ENCODE results near the gene NUP58. TPM values are rescaled to one million over a fixed set of nuclear protein-coding genes. Genes with fewer than 3 reads are reported as not detected.

The NUP58 gene
- total RNA-seq, 4 donors from 2014 or later = 22.4 to 51.9 (median 36.3) TPM

DNA sequence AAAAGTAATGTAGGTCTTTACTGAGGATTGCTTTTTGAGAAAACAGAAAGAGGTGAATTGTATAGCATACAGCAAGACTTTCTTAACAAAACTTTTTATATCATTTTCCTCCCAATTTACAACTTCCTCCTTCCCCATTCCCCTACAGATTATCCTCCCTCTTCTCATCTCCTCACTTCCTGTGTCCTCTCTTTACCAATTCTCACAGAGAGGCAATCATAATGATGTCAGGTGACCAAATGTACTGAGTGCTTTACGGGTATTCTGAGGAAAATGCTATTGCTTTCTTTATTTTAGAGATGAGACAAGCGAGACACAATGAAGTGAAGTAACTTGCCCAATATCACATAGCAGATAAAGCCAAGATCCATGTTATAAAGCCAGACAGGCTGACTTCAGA, 12.5 kb upstream of the NUP58 start:
- intact Hi-C loops (cut with DNase I) = no loop called here

DNA sequence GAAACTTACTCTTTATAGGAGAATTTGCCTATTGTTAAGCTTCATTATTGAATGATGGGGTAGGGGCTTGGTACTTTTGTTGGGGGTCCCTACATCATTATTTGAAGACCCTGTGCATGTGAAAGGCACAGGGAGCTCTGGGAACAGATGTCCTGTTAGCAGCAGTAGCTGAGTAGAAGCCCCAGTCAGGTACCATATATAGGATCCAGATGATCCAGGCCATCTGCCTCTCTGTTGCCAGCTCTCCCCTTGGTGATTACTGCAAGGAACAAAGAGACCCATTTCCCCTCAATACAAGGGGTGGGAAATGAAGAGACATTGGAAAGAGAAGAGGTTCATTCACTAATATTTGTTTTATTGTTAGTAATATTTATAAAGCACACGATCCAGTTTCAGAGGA, 9.7 kb upstream of the NUP58 start:
- intact Hi-C loops (cut with DNase I) = no loop called here
- no peaks in the 10 kb centered on the region for H3K36me3 ChIP-seq
- TF ChIP-seq POLR2A (IDR thresholded peaks at IDR 0.05) = no peak
- TF ChIP-seq, protein P1, sequence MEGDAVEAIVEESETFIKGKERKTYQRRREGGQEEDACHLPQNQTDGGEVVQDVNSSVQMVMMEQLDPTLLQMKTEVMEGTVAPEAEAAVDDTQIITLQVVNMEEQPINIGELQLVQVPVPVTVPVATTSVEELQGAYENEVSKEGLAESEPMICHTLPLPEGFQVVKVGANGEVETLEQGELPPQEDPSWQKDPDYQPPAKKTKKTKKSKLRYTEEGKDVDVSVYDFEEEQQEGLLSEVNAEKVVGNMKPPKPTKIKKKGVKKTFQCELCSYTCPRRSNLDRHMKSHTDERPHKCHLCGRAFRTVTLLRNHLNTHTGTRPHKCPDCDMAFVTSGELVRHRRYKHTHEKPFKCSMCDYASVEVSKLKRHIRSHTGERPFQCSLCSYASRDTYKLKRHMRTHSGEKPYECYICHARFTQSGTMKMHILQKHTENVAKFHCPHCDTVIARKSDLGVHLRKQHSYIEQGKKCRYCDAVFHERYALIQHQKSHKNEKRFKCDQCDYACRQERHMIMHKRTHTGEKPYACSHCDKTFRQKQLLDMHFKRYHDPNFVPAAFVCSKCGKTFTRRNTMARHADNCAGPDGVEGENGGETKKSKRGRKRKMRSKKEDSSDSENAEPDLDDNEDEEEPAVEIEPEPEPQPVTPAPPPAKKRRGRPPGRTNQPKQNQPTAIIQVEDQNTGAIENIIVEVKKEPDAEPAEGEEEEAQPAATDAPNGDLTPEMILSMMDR (IDR thresholded peaks at IDR 0.05) = no peak
- H3K4me3 ChIP-seq = no peak overlapping the region
- H3K4me1 ChIP-seq = peaks cover 0 to 7% (median 0%) of the 10 kb centered on the region in 3 donors
- H3K9me3 ChIP-seq = no peaks in the 10 kb centered on the region
- H3K27ac ChIP-seq = peak overlapping the region in 1 of 4 donors; percentile 23
- no peak for DNase-seq
- WGBS, 2 donors = 40 to 44% methylated on average over 1 of the region's 1 CpG
- peaks cover 0 to 32% (median 0%) of the 10 kb centered on the region in 4 donors for H3K27me3 ChIP-seq

More for the DNA sequence above, 12.5 kb upstream of the NUP58 start:
- no peak overlapping the region for H3K27ac ChIP-seq
- peaks cover 0 to 32% (median 14%) of the 10 kb centered on the region in 3 donors for H3K4me1 ChIP-seq
- H3K27me3 ChIP-seq = peaks cover 0 to 16% (median 0%) of the 10 kb centered on the region in 4 donors
- no peak for DNase-seq
- TF ChIP-seq, protein P1 (IDR thresholded peaks at IDR 0.05) = no peak
- TF ChIP-seq POLR2A (IDR thresholded peaks at IDR 0.05) = no peak
- H3K9me3 ChIP-seq = no peaks in the 10 kb centered on the region
- WGBS, 2 donors = 57 to 81% methylated on average over 2 of the region's 2 CpGs
- H3K4me3 ChIP-seq = no peak overlapping the region
- no peaks in the 10 kb centered on the region for H3K36me3 ChIP-seq

DNA sequence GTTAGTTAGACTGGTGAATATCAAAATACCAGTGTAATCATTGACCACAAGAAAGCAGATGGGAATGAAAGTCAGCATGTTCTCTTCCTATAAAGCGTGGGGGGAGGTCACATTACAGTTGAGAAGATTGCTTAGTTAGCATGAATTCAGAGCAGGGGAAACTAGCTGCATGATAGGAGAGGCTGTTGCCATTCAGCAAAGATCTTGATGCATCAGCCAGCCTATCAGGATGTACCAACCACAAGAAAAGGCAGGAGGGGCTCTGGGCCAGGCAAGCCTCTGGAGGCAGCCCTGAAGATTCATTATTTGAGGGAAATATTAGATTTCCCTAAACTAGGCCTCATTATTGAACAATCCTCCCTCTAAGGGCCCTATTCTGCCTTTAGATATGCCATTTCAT, 9.1 kb upstream of the NUP58 start:
- Histone ChIP-seq H3K27me3 (peaks cover 0 to 36% (median 0%) of the 10 kb centered on the region in 4 donors), H3K4me3 (no peak overlapping the region), H3K27ac (peak overlapping the region in 1 of 4 donors; percentile 23), H3K4me1 (peaks cover 0 to 7% (median 0%) of the 10 kb centered on the region in 3 donors), H3K36me3 (no peaks in the 10 kb centered on the region), H3K9me3 (no peaks in the 10 kb centered on the region)
- WGBS, 2 donors = 31 to 38% methylated on average over 1 of the region's 1 CpG
- no peak for TF ChIP-seq POLR2A (IDR thresholded peaks at IDR 0.05)
- TF ChIP-seq, protein P1 (IDR thresholded peaks at IDR 0.05) = no peak
- no peak for DNase-seq
- intact Hi-C loops (cut with DNase I) = no loop called here

- Histone ChIP-seq H3K36me3 (no peaks in the 10 kb centered on the region), H3K27me3 (peaks cover 0 to 31% (median 0%) of the 10 kb centered on the region in 4 donors), H3K9me3 (no peaks in the 10 kb centered on the region), H3K4me3 (no peak overlapping the region), H3K27ac (no peak overlapping the region), H3K4me1 (no peaks in the 10 kb centered on the region)
- no peak for DNase-seq
- 83 to 100% methylated on average over 3 of the region's 3 CpGs for WGBS, 2 donors
- intact Hi-C loops (cut with DNase I) = no loop called here
- TF ChIP-seq POLR2A (IDR thresholded peaks at IDR 0.05) = no peak
- TF ChIP-seq, protein P1 (IDR thresholded peaks at IDR 0.05) = no peak
Measured at GRCh38 chr13:25295228-25295627, 6.2 kb upstream of the NUP58 start.

DNA sequence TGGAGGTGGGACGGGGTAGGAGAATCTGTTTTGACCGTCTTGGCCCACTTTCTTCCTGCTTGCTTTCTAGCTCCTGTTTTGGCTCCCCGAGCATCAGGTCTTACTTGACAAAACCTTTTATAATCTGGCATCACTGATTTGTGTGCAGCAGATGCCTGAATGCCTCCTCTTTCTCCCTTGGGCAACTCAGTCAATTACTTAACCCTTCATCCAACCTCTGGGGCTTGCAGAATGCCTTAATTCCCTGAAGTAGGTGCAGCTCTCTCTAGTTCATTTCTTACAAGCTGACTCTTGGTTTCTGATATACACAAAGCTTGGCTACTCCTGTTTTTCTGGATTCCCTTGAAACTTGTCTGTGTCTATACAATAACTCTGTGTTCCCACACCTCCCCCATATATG, 5.7 kb upstream of the NUP58 start:
- peaks cover 0 to 2% (median under 1%) of the 10 kb centered on the region in 3 donors for H3K4me1 ChIP-seq
- H3K27me3 ChIP-seq = peaks cover 0 to 29% (median 0%) of the 10 kb centered on the region in 4 donors
- H3K36me3 ChIP-seq = no peaks in the 10 kb centered on the region
- intact Hi-C loops (cut with DNase I) = no loop called here
- H3K27ac ChIP-seq = no peak overlapping the region
- TF ChIP-seq POLR2A (IDR thresholded peaks at IDR 0.05) = no peak
- TF ChIP-seq, protein P1 (IDR thresholded peaks at IDR 0.05) = no peak
- no peaks in the 10 kb centered on the region for H3K9me3 ChIP-seq
- no peak for DNase-seq
- 64 to 73% methylated on average over 3 of the region's 3 CpGs for WGBS, 2 donors
- H3K4me3 ChIP-seq = no peak overlapping the region

Data from esophagus squamous epithelium (tissue), 5 donors.